ENCODE measurements around the gene GULP1. TPM values are rescaled to one million over a fixed set of nuclear protein-coding genes. Genes with fewer than 3 reads are reported as not detected.

Gene GULP1
- polyA plus RNA-seq, 1 donor: 67.8 TPM

DNA sequence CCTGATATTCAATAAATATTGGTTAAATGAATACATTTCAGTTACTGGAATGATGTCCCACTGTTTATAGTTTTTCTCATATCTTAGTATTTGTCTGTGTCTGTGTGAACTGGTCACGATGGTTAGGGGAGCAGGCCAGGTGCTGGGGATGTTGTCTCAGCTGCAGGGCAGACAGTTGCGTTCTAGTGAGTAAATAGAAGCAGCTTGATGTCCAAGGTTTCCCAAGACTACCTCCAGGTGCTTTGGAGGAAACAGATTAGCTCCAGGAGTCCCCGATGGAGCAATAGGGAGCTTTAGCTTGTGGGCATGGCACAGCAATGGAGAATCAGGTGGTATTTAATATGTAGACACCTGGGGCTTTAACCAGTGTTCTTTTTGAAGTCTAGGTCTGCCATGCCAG, 75.5 kb downstream of the GULP1 start:
- DNase-seq: no peak

- DNase-seq: no peak
Measured at GRCh38 chr2:188369365-188369764, 77.7 kb downstream of the GULP1 start.

DNA sequence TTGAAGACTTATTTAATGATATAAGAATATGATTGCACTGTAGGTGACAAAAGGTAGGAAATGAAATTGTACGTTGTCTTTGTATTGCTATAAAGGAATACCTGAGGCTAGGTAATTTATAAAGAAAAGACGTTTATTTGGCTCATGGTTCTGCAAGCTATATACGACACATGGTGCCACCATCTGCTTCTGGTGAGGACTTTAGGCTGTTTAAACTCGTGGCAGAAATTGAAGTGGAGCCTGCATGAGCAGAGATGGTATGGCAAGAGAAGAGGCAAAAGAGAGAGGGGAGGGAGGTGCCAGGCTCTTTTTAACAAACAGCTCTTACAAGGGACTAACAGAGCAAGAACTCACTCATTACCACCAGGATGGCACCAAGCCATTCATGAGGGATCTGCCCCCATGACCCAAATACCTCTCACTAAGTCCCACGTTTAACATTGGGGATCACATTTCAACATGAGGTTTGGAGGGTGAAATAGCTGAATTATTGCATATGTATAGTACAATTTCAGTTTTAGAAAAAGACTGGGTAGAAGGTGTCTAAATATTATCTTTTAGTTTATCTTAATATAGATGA, 86.8 kb downstream of the GULP1 start:
- no peak for DNase-seq

DNA sequence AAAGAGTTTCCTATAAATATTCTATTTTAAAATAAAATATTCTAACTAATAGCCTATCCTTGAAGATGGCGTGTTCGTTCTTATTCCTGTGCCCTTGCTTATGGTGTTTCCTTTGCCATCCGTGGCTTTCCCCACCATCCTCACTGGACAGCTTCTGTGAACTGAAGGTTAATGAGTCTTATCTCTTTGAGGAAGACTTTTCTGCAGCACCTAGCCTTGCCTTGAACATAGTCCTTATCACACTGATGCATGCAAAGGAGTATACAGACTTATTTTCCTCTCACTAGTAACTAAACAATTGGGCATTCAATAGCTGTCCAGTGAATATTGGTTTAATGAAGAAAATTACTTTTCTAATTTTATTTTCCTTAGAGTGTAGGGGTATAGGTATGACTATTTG, 88.1 kb downstream of the GULP1 start:
- DNase-seq: no peak

DNA sequence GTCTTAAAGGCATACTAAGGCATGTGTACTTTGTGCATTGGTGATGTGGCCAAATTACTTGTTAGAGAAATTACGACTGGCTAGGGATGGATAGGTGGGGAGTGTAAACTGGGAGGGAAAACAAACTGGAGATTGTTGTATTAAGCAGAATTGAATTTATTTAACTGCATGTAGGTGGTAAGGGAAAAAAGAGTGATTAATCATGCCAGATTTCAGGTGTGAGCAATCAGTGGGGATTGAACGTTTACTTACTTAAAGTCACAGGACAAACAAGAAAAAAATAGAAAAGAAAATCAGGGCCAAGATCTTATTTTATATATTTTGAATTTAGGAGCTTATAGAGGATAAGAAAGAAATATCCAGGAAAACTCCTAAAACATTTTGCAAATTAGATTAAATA, 88.6 kb downstream of the GULP1 start:
- no peak for DNase-seq

- DNase-seq: no peak
Measured at GRCh38 chr2:188381614-188382013, 89.9 kb downstream of the GULP1 start.

- no peak for DNase-seq
Measured at GRCh38 chr2:188382107-188382506, 90.4 kb downstream of the GULP1 start.

- no peak for DNase-seq
Measured at GRCh38 chr2:188383158-188383557, 91.5 kb downstream of the GULP1 start.

DNA sequence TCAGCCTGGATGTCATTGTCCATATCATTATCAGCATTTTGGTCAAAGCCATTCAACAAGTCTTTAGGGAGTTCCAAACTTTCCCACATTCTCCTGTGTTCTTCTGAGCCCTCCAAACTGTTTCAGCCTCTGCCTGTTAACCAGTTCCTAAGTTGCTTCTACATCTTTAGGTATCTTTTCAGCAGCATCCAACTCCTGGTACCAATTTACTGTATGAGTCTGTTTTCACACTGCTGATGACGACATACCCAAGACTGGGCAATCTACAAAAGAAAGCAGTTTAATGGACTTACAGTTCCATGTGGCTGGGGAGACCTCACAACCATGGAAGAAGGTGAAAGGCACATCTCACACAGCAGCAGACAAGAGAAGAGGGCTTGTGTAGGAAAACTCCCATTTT, 94.2 kb downstream of the GULP1 start:
- no peak for DNase-seq

DNA sequence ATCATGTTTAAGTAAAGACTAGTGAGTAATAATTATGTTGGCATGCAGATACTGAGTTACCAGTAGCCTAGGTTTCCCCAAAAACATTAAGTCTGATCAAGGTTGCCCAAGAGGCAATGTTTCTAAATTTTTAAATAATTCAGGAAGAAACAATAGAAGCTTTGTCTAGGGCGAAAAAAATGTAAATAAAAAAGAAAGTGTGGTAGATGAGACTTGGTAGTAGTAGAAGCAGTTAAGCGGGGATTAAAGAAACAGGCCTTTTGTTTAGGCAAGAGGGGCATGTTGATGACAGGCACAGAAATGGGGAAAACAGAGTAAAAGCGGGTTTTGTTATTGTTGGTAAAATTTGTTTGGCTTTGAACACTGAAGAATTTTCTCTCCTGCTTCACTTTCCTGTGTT, 97.2 kb downstream of the GULP1 start:
- no peak for DNase-seq

DNA sequence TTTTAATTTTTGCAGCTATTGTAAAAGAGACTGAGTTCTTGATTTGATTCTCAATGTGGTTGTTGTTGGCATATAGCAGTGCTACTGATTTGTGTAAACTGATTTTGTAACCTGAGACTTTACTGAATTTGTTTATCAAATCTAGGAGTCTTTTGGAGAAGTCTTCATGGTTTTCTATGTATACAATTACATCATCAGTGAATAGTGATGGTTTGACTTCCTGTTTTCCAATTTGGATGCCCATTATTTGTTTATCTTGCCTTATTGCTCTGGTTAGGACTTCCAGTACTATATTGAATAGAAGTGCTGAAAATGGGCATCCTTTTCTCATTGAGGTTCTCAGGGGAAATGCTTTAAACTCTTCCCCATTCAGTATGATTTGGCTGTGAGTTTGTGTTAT, 99.7 kb downstream of the GULP1 start:
- no peak for DNase-seq

- DNase-seq: no peak
Measured at GRCh38 chr2:188394931-188395472, 103.3 kb downstream of the GULP1 start.

GRCh38 chr2:188395903-188396689, 104.4 kb downstream of the GULP1 start:
- no peak for DNase-seq

- DNase-seq: no peak
Measured at GRCh38 chr2:188399159-188399558, 107.5 kb downstream of the GULP1 start.

DNA sequence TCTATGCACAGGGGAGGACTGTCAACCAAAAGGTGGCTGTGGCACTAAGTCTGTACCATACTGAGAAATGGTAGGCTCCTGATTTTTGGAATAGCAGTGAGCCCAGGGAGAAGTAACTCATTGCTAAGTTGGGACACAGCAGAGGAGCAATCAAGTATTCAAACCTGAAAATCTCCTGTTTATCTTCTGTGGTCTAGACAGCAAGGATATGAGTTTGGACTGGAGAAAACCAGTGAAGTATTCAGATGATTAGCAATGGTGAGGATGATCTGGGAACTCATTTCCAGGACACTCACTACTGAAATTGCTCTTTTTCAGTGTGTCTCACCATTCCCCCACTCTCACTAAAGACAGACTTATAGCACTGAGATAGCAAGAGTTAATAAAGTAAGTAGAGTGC, 112.0 kb downstream of the GULP1 start:
- DNase-seq: no peak

DNA sequence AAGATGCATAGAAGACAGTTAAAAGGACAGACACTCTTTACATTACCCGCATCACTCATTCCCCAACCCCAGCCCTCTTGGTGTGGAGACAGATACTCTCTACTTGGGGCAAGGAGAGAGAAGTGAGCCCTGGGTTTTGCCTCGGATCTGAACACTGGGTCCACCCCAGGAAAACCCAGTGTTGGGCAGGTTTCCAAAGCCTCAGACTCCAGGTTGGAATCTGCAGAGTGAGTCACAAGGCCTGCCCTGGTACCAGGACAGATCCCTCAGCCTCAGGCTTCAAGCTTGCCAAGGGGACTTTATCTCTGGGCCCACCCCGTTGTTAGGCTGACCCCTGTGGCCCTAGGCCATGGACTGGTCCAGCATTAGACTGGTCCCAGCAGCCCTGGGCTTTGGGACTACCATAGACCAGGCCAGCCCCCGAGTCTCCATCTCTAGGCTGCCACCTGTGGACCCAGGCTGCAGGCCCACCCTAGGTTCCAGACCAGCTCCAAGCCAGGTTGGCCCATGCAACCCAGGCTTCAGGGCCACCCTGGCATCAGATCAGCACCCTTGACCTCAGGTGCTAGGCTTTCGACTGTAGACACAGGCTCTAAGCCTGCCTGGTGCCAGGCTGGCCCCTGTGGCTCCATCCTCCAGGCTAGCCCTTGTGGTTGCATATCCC, 112.8 kb downstream of the GULP1 start:
- DNase-seq: no peak

- DNase-seq: no peak
Measured at GRCh38 chr2:188406414-188406813, 114.7 kb downstream of the GULP1 start.

DNA sequence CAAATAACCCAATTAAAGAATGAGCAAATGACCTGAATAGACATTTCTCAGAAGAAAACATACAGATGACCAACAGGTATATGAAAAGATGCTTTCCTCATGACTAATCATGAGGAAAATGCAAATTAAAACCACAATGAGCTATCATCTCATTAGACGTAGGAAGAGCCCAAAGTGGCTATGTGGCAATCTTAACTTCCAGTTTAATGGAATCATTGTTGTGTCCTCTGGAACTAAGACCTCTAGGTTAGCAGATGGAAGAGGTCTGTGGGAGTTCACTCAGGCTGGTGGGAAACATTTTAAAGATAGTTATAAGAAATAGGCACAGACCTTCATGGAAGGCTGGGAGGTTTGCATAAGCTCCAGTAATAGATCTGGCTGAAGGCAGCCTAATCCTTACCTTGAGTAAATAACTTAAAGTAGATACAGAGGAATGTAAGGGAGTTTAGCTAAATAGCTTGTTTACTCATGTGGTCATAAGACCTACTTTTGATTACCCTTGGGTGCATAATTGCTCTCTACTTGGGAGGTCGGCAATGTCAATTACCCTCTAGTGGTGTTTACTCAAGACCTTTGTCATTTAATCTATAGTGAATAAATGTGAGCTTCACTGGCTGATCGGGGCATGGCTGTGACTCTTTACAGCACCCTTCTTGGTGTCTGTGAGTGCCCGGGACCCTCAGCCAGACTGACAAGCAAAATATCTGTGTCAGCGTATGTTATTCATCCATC, 119.0 kb downstream of the GULP1 start:
- DNase-seq: no peak

DNA sequence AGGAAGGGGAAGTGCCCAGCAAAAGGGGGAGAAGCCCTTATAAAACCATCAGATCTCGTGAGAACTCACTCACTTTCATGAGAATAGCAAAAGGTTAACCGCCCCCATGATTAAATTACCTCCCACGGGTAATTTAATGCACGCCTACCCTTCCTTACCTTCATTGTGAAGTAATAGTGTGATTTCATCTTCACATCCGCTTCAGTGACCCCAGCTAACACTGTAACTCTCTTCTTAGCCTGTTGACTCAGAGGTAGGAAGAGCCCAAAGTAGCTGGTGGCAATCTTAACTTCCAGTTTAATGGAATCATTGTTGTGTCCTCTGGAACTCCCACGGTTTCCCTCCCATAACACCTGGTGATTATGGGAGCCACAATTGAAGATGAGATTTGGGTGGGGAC, 120.5 kb downstream of the GULP1 start:
- DNase-seq: no peak

- no peak for DNase-seq
Measured at GRCh38 chr2:188414411-188414810, 122.7 kb downstream of the GULP1 start.

DNA sequence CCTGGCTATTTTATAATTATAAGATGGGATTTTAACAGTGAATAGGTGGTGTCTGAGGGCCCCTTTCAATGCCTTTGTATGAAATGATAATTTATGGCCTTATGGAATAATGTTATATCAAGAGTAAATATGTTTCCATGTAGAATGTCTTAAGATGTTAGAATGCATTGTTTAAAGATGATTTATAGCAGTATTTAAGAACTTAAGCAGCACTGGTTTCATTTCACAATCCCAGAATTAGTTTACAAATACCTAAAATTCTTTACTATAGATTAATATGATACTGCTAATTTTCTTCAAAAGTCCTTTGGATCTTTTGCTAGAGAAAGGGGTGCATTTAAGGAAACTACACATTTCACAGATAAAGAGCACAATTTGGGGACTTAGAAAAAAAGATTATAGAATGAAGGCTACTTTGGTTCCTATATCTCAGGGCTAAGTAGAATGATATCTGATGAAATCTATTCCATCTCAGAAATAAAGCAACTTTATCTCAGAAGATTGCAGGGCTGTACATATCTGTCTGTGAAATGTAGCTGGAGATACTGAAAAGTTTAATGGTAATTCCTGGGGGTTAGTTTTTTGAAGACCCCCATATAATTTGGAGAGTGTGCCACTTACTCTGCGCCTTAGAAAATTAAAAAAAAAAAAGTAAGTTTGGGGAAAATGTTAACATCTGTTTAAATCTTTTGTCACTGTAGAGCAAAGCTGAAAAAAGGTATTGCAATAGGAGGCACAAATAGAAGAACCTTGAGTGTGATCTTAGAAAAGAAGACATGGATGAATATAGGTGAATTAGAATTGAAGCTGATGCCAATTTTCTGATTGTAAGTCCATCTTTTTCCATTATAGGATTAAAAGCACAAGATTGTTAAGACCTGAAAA, 123.4 kb downstream of the GULP1 start:
- DNase-seq: no peak

- DNase-seq: no peak
Measured at GRCh38 chr2:188415754-188416083, 124.0 kb downstream of the GULP1 start.

Data from left kidney (tissue), 2 donors.